GM19324 (cell line): ENCODE results near the gene BRD3OS.

Source experiments
- ATAC-seq: cut with Tn5 transposase; IDR thresholded peaks from one replicate; pipeline ENCODE4 v1.9.1; 2021; ENCODE audit warnings: mild to moderate bottlenecking, moderate library complexity; ENCODE audit not compliant: unreplicated experiment, low FRiP score

BRD3OS gene

DNA sequence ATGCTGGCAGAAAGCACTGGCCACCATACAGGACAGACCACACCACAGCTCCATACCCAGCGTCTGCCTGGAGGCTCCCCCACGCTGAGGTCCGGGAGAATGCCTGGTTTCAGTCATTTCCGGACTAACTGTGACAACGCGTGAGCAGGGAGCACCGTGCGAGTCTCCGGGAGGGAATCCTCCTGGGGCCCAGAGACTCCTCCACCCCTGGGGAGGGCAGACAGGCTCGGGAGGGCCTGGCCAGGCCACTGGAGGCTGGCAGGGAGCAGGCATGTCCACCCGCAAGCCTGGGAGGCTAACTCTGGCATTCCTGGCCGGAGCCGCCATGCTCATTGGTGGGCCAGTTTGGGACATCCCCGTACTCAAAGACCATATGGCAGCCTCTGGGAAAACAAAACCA, 6.5 kb downstream of the BRD3OS start:
- ATAC-seq: no peak

DNA sequence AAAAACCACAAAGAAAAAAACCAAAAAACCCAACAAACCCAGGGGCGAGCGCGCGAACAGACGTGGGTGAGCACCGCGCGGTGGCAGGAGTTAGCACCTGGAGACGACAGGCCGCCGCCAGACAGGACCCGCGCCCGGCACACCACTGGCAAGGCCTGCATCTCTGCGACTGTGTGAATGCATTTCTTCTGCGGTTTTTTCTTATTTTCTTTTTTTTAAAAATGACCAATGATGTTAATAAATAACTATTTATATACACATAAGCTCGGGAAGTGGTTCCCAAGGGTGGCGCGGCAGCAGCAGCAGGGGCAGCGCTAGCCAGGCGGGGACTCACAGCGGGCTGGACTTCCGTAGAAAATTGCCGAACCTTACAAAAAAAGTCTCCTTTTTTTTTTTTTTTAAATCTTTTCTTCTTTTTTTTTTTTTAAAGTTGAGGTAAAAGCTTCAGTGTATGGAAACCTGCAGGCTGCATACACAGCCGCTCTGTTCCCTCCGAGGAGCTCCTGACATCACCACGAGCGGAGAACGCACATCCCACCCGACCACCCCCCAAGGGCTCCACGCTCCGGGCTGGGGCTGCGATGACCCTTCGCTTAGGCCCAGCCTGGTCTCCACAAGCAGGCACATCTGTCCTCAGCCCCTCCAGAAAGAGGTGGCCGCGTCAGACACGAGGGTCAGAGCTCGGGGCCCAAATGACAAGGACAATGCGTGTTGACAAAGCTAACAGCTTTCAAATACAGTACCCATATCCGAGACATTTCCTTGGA, 7.4 kb downstream of the BRD3OS start:
- ATAC-seq: no peak

DNA sequence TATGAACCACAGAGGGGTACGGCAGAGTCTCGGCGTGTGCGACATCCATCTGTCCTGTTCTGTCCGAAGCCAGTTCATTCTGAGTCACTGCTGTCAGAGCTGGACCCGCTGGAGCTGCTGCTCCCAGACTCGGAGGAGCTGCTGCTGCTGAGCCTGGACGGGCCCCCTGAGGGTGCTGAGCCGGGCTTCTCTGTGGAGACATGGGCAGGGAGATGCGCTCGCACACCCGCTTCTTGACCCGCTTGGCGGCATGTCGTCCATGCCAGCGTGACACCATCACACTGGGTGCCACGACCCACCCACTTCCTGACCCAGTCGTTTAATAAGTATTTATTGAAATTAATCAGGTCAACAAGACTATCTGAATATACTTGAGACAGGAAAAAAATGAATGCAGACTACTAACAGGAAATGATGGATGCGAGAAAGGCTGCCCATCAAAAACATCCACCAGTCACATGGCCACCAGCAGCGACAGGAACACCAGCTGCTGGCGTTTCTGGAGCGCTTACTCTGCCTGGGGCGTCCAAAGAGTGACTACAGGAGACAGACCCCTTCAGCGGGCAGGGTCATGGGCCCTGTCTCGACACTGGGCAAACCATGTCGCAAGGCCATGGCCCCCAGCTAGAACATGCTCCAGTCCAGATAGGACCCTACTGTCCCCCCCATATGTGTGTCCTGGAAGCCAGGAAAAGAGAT, 8.4 kb downstream of the BRD3OS start:
- no peak for ATAC-seq

DNA sequence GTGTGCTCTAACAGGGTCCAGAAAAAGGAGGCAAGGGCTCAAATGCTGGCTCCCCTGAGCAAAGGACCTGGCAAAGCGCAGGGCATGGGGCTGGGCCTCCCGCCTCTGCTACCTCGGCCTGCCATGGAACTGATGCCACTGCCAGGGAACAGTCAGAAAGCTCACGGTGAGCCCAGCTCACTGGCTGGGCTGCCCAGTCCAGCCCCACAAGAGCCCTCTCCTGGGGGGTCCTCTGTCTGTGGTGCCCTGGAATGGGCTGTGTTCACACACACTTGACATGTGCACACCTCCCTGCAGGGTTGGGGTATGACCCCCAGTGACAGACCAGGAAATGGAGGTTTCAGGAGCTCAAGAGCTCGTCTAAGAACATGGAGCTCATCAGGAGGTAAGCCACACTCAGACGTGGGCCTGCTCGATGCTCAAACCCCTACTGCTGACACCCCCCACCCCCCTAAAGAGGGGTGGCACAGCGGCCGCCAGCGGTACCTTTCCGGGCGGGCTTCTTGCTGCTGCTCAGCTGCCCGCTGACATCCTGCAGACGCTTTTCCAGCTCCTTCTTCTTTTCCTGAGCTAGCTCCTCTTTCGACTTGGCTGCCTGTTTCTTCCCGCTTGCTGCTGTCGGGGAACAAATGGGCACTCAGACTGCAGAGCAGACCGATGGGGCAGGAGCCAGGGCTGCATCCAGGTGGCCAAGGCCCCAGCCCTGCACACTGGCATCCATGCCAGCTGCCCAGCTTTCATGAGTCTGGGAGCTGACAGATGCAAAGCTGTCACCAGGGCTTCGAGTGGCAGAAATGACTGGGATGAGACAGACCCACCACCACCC, 9.1 kb downstream of the BRD3OS start:
- ATAC-seq: no peak

DNA sequence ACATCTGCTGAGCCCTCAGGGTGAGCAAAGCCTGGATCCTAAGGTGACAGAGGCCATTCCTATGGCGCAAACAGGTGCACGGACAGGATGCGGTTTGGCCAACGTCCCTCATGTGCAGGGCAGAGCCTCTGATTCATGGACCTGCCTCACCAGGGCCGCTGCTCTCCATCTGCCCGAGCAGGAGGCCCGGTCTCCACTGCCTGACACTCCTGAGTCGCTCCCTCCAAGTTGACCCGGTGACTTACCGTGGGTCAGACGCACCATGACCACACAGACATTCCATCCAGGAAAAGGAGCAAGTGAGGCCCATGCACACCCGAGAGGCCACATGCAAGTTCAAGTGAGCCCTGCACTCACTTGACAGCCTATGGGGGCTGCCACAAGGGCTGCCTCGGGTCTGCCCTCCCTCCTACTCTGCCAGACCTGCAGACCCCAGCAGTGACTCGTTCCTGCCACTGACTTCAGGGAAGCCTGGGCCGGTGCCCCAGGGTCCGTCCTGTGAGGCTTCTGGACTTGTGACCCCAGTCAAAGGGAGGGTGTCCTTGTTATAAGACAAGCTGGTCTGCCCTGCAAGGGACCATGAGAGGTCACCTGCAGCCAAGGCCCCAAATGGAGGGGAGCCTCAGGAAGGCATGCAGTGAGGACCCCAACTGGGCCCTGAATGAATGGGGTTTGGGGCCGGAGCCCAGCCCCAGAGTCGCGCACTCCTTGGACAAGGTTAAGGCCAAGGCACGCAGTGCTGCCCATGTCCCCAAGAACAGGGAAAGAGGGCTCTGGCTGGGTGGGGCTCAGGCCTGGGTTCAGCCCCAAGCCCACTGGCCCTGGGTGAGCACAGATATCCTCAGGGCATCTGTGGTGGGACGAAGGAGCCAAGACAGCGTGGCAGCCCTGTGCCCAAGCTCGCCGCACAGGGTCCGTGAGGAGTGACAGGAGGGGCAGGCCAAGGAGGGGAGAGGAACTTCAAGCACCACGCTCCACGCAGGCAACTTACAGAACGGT, 10.1 kb downstream of the BRD3OS start:
- no peak for ATAC-seq

DNA sequence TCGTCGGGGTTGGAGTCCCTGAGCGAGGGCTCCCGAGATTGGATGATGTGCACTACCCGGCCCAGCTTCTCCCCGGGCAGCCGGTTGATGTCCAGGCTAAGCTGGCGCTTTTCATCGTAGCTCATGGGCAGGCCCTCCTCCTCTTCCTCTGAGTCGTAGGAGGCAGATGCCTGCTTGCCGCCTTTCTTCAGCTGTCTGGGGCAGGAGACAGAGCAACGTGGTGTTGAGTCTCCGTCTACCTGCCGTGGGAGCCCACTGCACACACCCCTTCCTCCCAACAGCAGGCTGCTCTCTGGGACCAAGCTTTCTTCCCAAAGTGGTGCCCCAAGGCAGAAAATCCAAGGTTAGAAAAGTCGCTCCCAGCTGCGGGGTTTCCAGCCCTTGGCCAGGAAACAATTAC, 10.8 kb downstream of the BRD3OS start:
- ATAC-seq: no peak

DNA sequence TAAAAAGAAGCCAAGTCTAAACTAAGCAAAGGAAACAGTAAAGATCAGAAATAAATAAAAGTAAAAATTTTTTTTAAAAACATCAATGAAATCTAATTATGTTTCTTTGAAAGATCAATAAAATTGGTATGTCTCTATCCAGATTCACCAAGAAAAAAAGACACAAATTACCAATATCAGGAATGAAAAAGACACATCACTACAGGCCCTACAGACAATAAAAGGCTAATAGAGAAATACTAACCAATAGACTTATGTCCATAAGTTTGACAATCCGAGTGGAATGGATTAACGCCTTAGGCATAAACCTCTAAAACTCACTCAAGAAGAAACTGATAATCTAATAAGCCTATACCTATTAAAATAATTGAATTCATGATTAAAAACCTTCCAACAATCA, 12.4 kb downstream of the BRD3OS start:
- no peak for ATAC-seq

DNA sequence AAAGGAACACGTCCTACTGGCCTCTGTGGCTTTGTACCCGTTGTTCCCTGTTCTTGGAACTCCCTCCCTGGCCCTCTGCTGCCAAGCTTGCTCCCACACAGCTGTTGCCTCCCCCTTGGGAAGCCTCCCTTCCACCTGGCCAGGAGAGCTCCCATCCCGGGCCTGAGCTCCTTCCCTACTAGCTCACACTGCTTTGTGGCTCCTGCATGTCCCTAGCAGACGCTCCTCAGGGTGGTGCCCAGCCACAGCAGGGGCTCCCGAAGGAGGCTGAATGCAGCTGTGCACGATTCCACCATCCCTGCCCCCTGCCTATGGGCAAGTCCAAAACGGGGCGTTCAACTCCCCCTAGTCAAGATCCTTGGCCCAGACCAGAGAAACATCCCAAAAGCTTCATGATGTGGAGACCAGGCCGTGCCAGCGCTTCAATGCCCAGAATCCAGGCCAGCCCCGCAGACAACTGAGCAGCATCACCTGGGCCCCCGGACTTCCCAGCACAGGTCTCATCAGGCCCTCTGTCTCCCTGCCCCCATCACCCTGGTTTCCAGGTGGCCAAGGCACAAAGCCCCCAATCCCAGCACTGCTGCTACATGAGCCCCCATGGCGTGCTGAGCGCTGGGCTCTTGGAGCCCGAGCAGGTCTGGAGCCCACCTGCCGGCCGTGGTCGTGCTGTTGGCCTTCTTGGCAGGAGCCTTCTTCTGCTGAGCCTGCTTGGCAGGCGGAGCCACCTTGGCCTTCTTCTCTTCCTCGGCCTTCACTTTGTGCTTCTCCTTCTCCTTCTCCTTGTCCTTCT, 14.3 kb downstream of the BRD3OS start:
- no peak for ATAC-seq

DNA sequence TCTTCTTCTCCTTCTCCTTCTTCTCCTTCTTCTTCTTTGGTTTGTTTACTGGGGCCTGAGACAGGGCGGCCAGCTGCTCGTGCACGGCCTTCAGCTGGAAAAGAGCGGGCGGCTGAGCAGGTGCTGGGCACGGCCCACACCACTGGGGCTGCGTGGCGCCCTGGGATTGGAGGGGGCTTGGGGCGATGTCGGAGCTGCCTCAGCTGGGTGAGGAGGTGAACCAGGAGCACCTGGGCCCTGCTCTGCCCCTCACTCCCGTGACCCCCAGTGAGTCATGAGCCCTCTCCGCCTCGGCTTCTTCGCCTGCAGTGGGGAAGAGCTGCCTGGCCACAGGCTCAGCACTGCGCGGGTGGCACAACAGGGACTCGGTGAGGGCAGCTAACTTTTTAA, 14.9 kb downstream of the BRD3OS start:
- ATAC-seq: no peak

DNA sequence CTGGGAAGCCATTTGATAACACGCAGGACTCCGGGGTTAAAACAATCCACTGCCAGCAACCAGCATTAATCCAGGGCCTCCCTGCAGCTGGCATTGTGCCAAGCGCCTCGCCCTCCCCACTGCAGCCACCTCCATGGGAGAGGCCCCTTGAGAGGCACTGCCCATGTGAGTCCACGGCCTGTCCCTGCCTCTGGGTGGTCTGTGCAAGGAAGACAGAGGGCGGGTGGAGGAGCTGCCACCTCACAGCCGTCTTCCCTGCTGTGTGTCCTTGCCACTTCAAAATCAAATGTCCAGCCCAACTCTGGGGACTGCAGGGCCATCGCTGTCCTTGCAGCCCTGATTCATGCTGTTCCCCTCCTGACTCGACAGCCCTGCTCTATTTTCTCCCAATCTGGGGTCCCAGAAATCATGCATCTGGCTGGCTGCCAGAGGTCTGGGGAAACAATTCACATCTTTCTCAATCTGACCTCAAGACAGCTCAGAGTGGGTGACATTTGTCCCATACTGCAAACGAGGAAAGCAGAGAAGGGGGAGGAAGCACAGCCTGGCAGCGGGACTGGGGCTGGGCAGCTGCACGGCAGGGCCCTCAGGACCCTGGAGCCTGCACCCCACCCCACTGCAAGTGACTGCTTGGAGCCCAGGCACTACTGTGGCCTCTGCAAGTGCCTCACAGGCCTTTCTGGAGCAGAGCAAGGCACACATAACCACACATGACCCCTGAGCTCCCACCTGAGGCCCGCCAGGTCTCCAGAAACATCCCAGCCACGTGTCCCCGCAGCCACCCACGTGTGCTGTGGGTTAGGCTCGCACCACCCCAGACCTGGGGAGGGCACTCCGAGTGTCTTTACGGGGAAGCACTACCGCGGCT, 15.7 kb downstream of the BRD3OS start:
- ATAC-seq: no peak

DNA sequence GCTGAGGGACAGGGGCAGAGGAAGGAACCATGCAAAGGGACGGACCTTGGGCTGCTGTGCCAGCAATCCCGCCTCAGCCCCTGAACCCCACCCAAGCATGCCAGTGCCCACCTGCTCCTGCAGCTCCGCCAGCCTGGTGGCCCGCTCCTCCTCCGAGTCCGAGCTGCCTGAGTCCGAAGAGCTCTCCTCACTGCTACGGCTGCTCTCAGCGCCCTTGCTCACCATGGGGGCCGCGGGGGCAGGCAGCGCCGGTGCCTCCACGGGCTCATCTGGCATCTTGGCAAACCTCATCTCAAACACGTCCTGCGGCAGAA, 16.3 kb downstream of the BRD3OS start:
- ATAC-seq: no peak

DNA sequence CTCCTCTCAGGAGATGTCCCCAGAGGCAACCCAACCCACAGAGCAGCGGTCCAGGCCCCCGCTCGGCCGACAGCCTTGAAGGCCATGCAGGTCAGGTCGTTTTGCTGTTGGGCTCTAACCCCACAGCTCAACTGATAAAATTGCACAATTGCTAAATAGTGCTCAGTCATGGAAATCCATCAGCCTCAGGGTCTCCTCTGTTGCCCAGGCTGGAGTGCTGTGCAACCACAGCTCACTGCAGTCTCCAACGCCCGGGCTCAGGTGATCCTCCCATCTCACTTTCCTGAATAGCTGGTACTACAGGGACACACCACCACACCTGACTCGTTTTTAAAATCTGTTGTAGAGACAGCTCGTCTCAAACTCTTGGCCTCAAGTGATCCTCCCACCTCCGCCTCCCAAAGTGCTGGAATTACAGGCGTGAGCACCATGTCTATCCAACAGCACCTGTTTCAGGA, 18.3 kb downstream of the BRD3OS start:
- ATAC-seq: no peak

DNA sequence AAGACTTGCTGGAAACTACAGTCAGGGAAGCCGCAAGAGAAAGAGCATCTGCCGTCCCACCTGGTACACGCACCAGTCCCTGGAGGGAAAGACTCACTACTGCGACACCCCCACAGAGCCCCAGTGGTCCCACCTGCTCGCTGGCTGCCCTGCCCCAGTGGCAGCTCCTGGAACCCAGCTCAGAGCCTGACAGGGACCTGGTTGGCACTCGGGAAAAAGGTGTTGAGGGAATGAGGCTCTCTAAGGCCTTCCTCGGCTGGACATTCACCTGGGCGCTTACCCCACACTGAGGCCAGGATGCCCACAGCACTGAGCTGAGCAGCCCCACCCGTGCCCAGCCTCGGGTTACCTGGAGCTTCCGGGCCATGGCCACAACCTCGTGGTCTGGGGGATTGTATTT, 19.7 kb downstream of the BRD3OS start:
- no peak for ATAC-seq

DNA sequence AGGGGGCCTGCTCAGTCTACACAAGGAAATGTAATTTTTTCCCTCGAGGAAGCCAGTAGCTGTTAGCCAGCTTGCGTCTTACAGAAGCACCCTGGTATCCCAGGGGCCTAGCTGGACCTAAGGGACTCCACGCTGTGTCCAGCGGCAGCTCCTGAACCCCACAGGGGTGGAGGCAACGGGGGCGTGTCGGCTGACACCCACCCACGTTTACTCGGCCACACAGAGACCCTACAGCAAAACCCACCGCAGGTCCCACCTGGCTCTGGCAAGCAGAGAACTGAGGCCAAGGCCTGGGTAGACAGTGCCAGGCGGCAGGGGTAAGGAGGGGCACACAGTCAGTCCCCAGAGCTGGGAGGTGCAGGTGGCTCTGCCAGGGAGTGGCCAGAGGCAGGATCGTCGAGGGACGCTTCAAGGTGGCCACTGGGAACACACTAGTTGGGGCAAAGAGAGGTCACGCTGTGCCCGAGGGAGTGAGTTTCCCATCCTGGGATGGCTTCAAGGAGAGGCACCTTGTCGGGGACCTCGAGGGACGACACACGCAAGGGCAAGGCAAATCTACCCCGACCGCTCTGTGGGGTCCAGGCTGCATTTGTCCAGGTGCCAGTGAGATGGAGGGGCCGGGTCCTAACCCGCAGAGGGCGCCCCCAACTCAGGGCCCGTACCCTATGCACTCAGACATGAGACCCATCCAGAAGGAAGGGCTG, 20.7 kb downstream of the BRD3OS start:
- ATAC-seq: no peak

DNA sequence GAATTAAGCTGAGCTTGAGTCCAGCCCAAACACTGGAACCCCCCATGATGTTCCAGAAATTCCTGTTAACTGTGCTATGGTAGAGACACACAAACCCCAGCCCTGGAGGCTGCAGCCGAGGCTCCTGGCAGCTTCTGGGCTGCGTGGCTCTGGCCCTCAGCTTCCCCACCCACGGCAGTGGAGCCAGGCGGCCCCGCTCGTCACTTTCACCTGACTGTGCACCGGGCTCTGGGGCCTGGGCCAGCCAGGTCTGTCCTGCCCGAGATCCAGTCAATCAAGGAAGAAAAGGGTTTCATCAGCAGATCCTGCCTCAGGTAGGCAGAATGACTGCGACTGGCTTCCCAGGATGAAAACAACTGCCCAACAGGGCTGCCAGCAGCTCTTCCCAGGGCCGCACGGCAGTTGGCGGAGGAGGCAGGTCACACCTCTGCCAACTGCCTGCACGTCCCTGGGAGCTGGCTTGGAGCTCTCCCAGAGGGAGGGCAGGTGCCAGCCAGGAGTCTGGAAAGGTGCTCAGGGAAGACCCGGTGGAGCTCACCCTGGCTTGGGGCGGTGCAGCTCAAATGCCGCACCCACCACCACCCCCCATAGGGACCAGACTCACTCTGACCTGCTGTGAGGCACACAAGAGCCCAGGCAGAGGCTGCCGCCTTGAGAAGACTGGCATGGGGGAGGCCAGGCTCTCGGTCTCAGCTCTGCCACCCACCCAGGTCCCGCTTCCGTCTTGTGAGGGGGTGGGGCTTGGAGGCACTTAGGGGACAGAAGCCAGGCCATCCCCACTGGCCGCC, 21.8 kb downstream of the BRD3OS start:
- no peak for ATAC-seq

DNA sequence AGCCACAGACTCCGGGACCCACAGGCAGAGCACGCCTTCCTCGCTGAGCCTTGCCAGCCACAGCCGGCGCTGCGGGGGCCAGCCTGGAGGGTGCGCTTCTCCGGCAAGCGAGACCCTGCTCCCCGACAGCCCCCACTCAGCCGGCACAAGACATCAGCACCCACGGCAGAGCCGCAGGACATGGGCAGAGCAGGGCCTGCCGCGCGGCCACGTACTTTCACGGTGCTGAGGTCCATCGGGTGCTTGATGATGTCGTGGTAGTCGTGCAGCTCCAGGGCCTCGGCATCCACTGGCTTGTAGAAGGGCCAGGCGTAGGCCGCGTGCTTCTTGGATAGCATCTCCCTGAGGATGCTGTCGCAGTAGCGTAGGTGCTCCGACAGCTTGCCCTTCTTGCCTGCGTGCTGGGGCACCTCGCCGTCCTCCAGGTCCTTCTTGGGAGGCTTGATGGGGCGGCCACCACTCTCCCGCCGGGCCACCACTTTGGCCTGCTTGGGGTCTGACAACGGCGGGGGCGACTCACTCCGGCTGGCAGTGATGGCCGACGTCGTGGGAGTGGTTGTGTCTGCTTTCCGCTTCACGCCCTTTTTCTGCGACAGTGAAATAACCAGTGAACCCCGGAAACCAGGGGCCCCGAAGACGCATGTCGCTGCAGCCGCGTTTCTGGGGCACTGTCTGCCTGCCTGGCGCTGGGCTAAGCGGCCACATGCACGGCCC, 22.7 kb downstream of the BRD3OS start:
- ATAC-seq: no peak

DNA sequence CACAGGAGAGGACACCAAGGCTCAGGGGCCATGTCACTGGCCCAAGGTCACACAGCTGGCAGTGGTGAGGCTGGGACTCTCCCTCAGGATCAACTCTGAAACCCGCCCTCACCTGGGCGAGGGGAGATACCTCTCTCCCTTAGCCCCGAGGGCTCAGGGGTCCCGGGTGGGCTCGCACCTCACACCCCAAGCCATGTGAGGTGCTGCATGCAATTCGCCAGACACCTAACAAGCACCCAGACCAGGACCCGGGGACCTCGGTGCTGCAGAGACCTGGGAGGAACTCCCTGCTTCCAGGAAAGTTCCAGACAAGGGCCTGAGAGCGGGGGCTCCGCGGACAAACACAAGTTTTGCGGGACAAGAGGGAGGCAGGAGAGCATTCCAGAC, 23.3 kb downstream of the BRD3OS start:
- no peak for ATAC-seq
